Measurements from ENCODE around the gene SFTA2.

SFTA2 gene

DNA sequence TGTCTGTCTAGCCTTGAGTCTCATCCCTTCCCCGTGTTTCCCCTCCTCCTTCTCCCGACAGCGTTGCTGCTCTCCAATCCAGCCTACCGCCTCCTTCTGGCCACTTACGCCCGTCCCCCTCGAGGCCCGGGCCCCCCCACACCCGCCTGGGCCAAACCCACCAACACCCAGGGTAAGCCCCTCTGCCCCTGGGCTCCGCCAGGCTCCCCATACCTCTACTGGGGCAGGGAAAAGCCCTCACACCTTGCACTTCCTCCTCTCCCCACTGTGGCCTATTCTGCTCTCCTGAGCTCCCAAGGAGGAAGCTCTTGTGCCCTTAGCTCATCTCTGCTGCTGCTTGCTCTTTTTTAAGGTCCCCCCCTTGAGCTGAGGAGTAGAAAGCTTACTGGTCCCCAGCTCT, 36.6 kb downstream of the SFTA2 start:
- TF ChIP-seq CSDC2 (CRISPR knock-in tag; IDR thresholded peaks at IDR 0.05), result no peak
- no peak for TF ChIP-seq TCF4 (CRISPR knock-in tag; IDR thresholded peaks at IDR 0.05; ENCODE audit: borderline replicate concordance)
- TF ChIP-seq PPARA (CRISPR knock-in tag; IDR thresholded peaks at IDR 0.05; ENCODE audit: borderline replicate concordance), result no peak
- TF ChIP-seq OSR1 (CRISPR knock-in tag; IDR thresholded peaks at IDR 0.05), result no peak
- TF ChIP-seq TOX (CRISPR knock-in tag; IDR thresholded peaks at IDR 0.05; ENCODE audit: borderline replicate concordance), result no peak
- TF ChIP-seq, protein P1, sequence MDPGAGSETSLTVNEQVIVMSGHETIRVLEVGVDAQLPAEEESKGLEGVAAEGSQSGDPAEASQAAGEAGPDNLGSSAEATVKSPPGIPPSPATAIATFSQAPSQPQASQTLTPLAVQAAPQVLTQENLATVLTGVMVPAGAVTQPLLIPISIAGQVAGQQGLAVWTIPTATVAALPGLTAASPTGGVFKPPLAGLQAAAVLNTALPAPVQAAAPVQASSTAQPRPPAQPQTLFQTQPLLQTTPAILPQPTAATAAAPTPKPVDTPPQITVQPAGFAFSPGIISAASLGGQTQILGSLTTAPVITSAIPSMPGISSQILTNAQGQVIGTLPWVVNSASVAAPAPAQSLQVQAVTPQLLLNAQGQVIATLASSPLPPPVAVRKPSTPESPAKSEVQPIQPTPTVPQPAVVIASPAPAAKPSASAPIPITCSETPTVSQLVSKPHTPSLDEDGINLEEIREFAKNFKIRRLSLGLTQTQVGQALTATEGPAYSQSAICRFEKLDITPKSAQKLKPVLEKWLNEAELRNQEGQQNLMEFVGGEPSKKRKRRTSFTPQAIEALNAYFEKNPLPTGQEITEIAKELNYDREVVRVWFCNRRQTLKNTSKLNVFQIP (CRISPR knock-in tag; IDR thresholded peaks at IDR 0.05; ENCODE audit: borderline replicate concordance, low read depth), result no peak
- no peak for TF ChIP-seq SNAI2 (CRISPR knock-in tag; IDR thresholded peaks at IDR 0.05)
- no peak for TF ChIP-seq RARB (CRISPR knock-in tag; IDR thresholded peaks at IDR 0.05)
- no peak for TF ChIP-seq ZC3H10 (CRISPR knock-in tag; IDR thresholded peaks at IDR 0.05)
- no peak for ATAC-seq

DNA sequence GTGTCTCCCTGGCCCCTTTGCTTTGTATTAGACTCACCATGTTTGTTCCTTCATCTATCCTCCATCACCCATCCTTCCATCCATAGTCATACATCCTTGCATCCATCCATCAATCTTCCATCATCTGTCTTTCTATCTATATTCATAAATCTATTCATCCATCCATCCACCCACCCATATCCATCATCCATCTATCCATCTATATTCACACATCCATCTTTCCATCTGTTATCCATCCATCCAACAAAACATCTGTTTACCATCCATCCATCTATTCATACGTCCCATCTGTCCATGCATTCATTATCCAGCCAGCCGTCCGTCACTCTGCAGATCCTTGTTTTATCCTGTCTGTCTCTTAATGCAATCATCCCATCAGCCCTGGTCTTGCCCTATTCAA, 37.0 kb downstream of the SFTA2 start:
- TF ChIP-seq, protein P2, sequence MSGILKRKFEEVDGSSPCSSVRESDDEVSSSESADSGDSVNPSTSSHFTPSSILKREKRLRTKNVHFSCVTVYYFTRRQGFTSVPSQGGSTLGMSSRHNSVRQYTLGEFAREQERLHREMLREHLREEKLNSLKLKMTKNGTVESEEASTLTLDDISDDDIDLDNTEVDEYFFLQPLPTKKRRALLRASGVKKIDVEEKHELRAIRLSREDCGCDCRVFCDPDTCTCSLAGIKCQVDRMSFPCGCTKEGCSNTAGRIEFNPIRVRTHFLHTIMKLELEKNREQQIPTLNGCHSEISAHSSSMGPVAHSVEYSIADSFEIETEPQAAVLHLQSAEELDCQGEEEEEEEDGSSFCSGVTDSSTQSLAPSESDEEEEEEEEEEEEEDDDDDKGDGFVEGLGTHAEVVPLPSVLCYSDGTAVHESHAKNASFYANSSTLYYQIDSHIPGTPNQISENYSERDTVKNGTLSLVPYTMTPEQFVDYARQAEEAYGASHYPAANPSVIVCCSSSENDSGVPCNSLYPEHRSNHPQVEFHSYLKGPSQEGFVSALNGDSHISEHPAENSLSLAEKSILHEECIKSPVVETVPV (CRISPR knock-in tag; IDR thresholded peaks at IDR 0.05), result no peak
- TF ChIP-seq, protein P3, sequence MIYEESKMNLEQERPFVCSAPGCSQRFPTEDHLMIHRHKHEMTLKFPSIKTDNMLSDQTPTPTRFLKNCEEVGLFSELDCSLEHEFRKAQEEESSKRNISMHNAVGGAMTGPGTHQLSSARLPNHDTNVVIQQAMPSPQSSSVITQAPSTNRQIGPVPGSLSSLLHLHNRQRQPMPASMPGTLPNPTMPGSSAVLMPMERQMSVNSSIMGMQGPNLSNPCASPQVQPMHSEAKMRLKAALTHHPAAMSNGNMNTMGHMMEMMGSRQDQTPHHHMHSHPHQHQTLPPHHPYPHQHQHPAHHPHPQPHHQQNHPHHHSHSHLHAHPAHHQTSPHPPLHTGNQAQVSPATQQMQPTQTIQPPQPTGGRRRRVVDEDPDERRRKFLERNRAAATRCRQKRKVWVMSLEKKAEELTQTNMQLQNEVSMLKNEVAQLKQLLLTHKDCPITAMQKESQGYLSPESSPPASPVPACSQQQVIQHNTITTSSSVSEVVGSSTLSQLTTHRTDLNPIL (CRISPR knock-in tag; IDR thresholded peaks at IDR 0.05; ENCODE audit: low read depth), result no peak
- TF ChIP-seq, protein P4, sequence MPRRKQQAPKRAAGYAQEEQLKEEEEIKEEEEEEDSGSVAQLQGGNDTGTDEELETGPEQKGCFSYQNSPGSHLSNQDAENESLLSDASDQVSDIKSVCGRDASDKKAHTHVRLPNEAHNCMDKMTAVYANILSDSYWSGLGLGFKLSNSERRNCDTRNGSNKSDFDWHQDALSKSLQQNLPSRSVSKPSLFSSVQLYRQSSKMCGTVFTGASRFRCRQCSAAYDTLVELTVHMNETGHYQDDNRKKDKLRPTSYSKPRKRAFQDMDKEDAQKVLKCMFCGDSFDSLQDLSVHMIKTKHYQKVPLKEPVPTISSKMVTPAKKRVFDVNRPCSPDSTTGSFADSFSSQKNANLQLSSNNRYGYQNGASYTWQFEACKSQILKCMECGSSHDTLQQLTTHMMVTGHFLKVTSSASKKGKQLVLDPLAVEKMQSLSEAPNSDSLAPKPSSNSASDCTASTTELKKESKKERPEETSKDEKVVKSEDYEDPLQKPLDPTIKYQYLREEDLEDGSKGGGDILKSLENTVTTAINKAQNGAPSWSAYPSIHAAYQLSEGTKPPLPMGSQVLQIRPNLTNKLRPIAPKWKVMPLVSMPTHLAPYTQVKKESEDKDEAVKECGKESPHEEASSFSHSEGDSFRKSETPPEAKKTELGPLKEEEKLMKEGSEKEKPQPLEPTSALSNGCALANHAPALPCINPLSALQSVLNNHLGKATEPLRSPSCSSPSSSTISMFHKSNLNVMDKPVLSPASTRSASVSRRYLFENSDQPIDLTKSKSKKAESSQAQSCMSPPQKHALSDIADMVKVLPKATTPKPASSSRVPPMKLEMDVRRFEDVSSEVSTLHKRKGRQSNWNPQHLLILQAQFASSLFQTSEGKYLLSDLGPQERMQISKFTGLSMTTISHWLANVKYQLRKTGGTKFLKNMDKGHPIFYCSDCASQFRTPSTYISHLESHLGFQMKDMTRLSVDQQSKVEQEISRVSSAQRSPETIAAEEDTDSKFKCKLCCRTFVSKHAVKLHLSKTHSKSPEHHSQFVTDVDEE (CRISPR knock-in tag; IDR thresholded peaks at IDR 0.05), result no peak
- TF ChIP-seq TOX (CRISPR knock-in tag; IDR thresholded peaks at IDR 0.05; ENCODE audit: borderline replicate concordance) (no peak), PPARA (CRISPR knock-in tag; IDR thresholded peaks at IDR 0.05; ENCODE audit: borderline replicate concordance) (no peak), ZNF70 (CRISPR knock-in tag; IDR thresholded peaks at IDR 0.05) (no peak), ZFP3 (CRISPR knock-in tag; IDR thresholded peaks at IDR 0.05) (no peak), ESRRG (CRISPR knock-in tag; IDR thresholded peaks at IDR 0.05) (no peak), ZC3H10 (CRISPR knock-in tag; IDR thresholded peaks at IDR 0.05) (no peak), RARB (CRISPR knock-in tag; IDR thresholded peaks at IDR 0.05) (no peak), ISL1 (CRISPR knock-in tag; IDR thresholded peaks at IDR 0.05) (no peak), ZNF8 (CRISPR knock-in tag; IDR thresholded peaks at IDR 0.05) (no peak), CSDC2 (CRISPR knock-in tag; IDR thresholded peaks at IDR 0.05) (no peak), OSR1 (CRISPR knock-in tag; IDR thresholded peaks at IDR 0.05) (no peak), ZFP30 (CRISPR knock-in tag; IDR thresholded peaks at IDR 0.05) (no peak), ZNF565 (CRISPR knock-in tag; conservative IDR thresholded peaks at IDR 0.05; ENCODE audit: low read depth) (no peak), GLIS3 (CRISPR knock-in tag; IDR thresholded peaks at IDR 0.05) (no peak), ARNTL (CRISPR knock-in tag; IDR thresholded peaks at IDR 0.05; ENCODE audit: borderline replicate concordance, low read depth) (no peak)
- TF ChIP-seq, protein P5, sequence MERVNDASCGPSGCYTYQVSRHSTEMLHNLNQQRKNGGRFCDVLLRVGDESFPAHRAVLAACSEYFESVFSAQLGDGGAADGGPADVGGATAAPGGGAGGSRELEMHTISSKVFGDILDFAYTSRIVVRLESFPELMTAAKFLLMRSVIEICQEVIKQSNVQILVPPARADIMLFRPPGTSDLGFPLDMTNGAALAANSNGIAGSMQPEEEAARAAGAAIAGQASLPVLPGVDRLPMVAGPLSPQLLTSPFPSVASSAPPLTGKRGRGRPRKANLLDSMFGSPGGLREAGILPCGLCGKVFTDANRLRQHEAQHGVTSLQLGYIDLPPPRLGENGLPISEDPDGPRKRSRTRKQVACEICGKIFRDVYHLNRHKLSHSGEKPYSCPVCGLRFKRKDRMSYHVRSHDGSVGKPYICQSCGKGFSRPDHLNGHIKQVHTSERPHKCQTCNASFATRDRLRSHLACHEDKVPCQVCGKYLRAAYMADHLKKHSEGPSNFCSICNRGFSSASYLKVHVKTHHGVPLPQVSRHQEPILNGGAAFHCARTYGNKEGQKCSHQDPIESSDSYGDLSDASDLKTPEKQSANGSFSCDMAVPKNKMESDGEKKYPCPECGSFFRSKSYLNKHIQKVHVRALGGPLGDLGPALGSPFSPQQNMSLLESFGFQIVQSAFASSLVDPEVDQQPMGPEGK (CRISPR knock-in tag; IDR thresholded peaks at IDR 0.05; ENCODE audit: borderline replicate concordance), result no peak
- TF ChIP-seq, protein P1 (CRISPR knock-in tag; IDR thresholded peaks at IDR 0.05; ENCODE audit: borderline replicate concordance, low read depth), result no peak
- ATAC-seq, result no peak

Measured in SK-N-SH treated with all-trans-retinoic acid at 6 μM for 48 hours (cell line).